ENCODE measurements around the gene VPS45.

GRCh38 chr1:150076066-150076465 is 8.5 kb downstream of the VPS45 start:
- TF ChIP-seq CTCF (IDR thresholded peaks at IDR 0.05) (no peak), POLR2A (IDR thresholded peaks at IDR 0.05) (no peak), POLR2AphosphoS5 (IDR thresholded peaks at IDR 0.05) (no peak), EP300 (IDR thresholded peaks at IDR 0.05; ENCODE audit: low read depth) (no peak)

Data from transverse colon (tissue), 4 donors.